IMR-90 (cell line): ENCODE results near the gene PHACTR3. TPM values are rescaled to one million over a fixed set of nuclear protein-coding genes. Genes with fewer than 3 reads are reported as not detected.

Source experiments
- ATAC-seq: fragments of 200-7000 bp; cut with Tn5 transposase; 2 replicates; pipeline ENCODE4 v1.9.1; 2020; ENCODE audit warnings: low read depth, mild to moderate bottlenecking, moderate library complexity
- Bru-seq: library from RNA; stranded (reverse); fragments of 400-500 nt; gene quantifications from one replicate; lab custom pipeline; 2021; lab: Mats Ljungman, UMichigan
- BruChase-seq, 2 experiments: library from RNA; stranded (reverse); fragments of 400-500 nt; gene quantifications; one replicate each; lab custom pipeline; 2021; lab: Mats Ljungman, UMichigan
- BruUV-seq: library from RNA; stranded (reverse); fragments of 400-500 nt; replicated peaks from 2 replicates; lab custom pipeline; 2021; lab: Mats Ljungman, UMichigan
- CTCF ChIA-PET: fragments of 300-600 bp; formaldehyde crosslinking; extraction: SDS; loops from one replicate; lab custom pipeline; 2021; ENCODE audit warnings: antibody characterized with exemption; lab: Yijun Ruan, JAX
- POLR2A ChIA-PET: fragments of 300-600 bp; sonication (Branson Sonifier 250); formaldehyde crosslinking; loops from one replicate; lab custom pipeline; 2022; ENCODE audit warnings: antibody characterized with exemption; ENCODE audit not compliant: unreplicated experiment; lab: Charles Lee
- DNase-seq: peaks from one replicate; pipeline ENCODE4 v3.0.0; 2013
- H2AFZ ChIP-seq: replicated peaks from 2 replicates; pipeline ENCODE3; 2013; ENCODE audit warnings: low read length, mild to moderate bottlenecking; ENCODE audit not compliant: poor library complexity
- H2AK5ac ChIP-seq: 2 replicates; pipeline ENCODE4 v1.6.1; 2013; ENCODE audit warnings: low read depth, low read length, inconsistent platforms
- H2AK9ac ChIP-seq: replicated peaks from 2 replicates; pipeline ENCODE3; 2013; ENCODE audit warnings: mild to moderate bottlenecking, low read depth, low read length, moderate library complexity; ENCODE audit not compliant: poor library complexity
- H2BK120ac ChIP-seq: 2 replicates; pipeline ENCODE4 v1.6.1; 2013; ENCODE audit warnings: low read depth, low read length, inconsistent platforms
- H2BK15ac ChIP-seq: 3 replicates; pipeline ENCODE4 v1.6.1; 2013; ENCODE audit warnings: low read depth, low read length, inconsistent platforms
- H2BK20ac ChIP-seq: 2 replicates; pipeline ENCODE4 v1.6.1; 2013; ENCODE audit warnings: low read depth, mild to moderate bottlenecking, inconsistent platforms, low read length, moderate library complexity
- H2BK5ac ChIP-seq: 2 replicates; pipeline ENCODE4 v1.6.1; 2013; ENCODE audit warnings: mild to moderate bottlenecking, low read depth, low read length, inconsistent platforms; ENCODE audit not compliant: poor library complexity, severe bottlenecking
- H3K14ac ChIP-seq: replicated peaks from 2 replicates; pipeline ENCODE4 v1.6.1; 2013; ENCODE audit warnings: low read depth, low read length, inconsistent platforms
- H3K18ac ChIP-seq: 2 replicates; pipeline ENCODE4 v1.6.1; 2013; ENCODE audit warnings: low read depth, low read length, control low read depth
- H3K23ac ChIP-seq: 2 replicates; pipeline ENCODE4 v1.6.1; 2013; ENCODE audit warnings: low read depth, low read length, inconsistent platforms
- H3K27ac ChIP-seq: 2 replicates; pipeline ENCODE4 v1.5.1; 2013; ENCODE audit warnings: mild to moderate bottlenecking, control low read depth, low read length; ENCODE audit not compliant: insufficient read depth
- H3K27me3 ChIP-seq: 2 replicates; pipeline ENCODE4 v1.6.1; 2013; ENCODE audit warnings: low read length; ENCODE audit not compliant: control insufficient read depth, insufficient read depth
- H3K36me3 ChIP-seq: 2 replicates; pipeline ENCODE4 v1.6.1; 2013; ENCODE audit warnings: low read length, mixed read lengths; ENCODE audit not compliant: control insufficient read depth, insufficient read depth
- H3K4ac ChIP-seq: 2 replicates; pipeline ENCODE4 v1.6.1; 2013; ENCODE audit warnings: low read depth, low read length, inconsistent platforms
- H3K4me1 ChIP-seq: 2 replicates; pipeline ENCODE4 v1.6.1; 2013; ENCODE audit warnings: low read length, mixed read lengths; ENCODE audit not compliant: control insufficient read depth, insufficient read depth
- H3K4me2 ChIP-seq: 2 replicates; pipeline ENCODE4 v1.6.1; 2013; ENCODE audit warnings: low read depth, mild to moderate bottlenecking, control low read depth, low read length, moderate library complexity
- H3K4me3 ChIP-seq: 2 replicates; pipeline ENCODE4 v1.5.1; 2013; ENCODE audit warnings: low read depth, mild to moderate bottlenecking, control low read depth, low read length, moderate library complexity; ENCODE audit not compliant: insufficient read depth
- H3K56ac ChIP-seq: 2 replicates; pipeline ENCODE4 v1.6.1; 2013; ENCODE audit warnings: low read length, inconsistent platforms; ENCODE audit not compliant: insufficient read depth; ENCODE audit errors: extremely low read depth
- H3K79me1 ChIP-seq, 2 experiments: 2 replicates each; pipeline ENCODE4 v1.6.1; 2013; ENCODE audit warnings: low read length in 2 of 2, inconsistent platforms in 1 of 2, low read depth in 1 of 2
- H3K9ac ChIP-seq: 2 replicates; pipeline ENCODE4 v1.6.1; 2013; ENCODE audit warnings: low read depth, low read length, control low read depth
- H3K9me1 ChIP-seq: 2 replicates; pipeline ENCODE4 v1.6.1; 2013; ENCODE audit warnings: low read length, inconsistent platforms; ENCODE audit not compliant: insufficient read depth
- H3K9me3 ChIP-seq: 2 replicates; pipeline ENCODE4 v1.6.1; 2013; ENCODE audit warnings: low read length; ENCODE audit not compliant: control insufficient read depth, insufficient read depth
- H4K20me1 ChIP-seq: 2 replicates; pipeline ENCODE4 v1.6.1; 2013; ENCODE audit warnings: low read length, inconsistent platforms; ENCODE audit not compliant: insufficient read depth
- H4K5ac ChIP-seq: 2 replicates; pipeline ENCODE4 v1.6.1; 2013; ENCODE audit warnings: mild to moderate bottlenecking, low read depth, low read length, control low read depth
- H4K8ac ChIP-seq, 2 experiments: 2 replicates each; pipeline ENCODE4 v1.6.1; 2013; ENCODE audit warnings: low read depth in 2 of 2, low read length in 2 of 2, control low read depth in 1 of 2, inconsistent platforms in 1 of 2
- H4K91ac ChIP-seq: 2 replicates; pipeline ENCODE4 v1.6.1; 2013; ENCODE audit warnings: low read depth, low read length, inconsistent platforms; ENCODE audit not compliant: insufficient read depth
- BHLHE40 ChIP-seq: fragments of 150-350 bp; IDR thresholded peaks from 2 replicates; pipeline ENCODE4 v1.6.1; 2016; ENCODE audit warnings: mild to moderate bottlenecking, low read depth, low read length
- CHD1 ChIP-seq: IDR thresholded peaks from 2 replicates; pipeline ENCODE4 v1.6.1; 2012; ENCODE audit warnings: low read depth, low read length, improper control_type of control experiment
- FOS ChIP-seq: fragments of 150-350 bp; IDR thresholded peaks from 2 replicates; pipeline ENCODE4 v1.6.1; 2016; ENCODE audit warnings: low read depth, low read length
- MAZ ChIP-seq: IDR thresholded peaks from 2 replicates; pipeline ENCODE4 v1.6.1; 2012; ENCODE audit warnings: low read depth, mild to moderate bottlenecking, low read length, improper control_type of control experiment, moderate library complexity, borderline replicate concordance
- RCOR1 ChIP-seq: IDR thresholded peaks from 2 replicates; pipeline ENCODE4 v1.6.1; 2012; ENCODE audit warnings: mild to moderate bottlenecking, low read length, improper control_type of control experiment; ENCODE audit not compliant: insufficient replicate concordance
- RFX5 ChIP-seq: IDR thresholded peaks from 2 replicates; pipeline ENCODE4 v1.8.0; 2012; ENCODE audit warnings: low read depth, mild to moderate bottlenecking, low read length, moderate library complexity
- SMC3 ChIP-seq: fragments of 150-350 bp; IDR thresholded peaks from 2 replicates; pipeline ENCODE4 v1.6.1; 2016; ENCODE audit warnings: low read depth, mild to moderate bottlenecking, antibody characterized with exemption, low read length, moderate library complexity
- WGBS, 2 experiments: methylation state at CpG; one replicate each; pipeline versions ENCODE4 v1.1.5 to v1.1.7; 2013; ENCODE audit warnings: missing lambda C conversion rate in 2 of 2; ENCODE audit not compliant: insufficient read length in 1 of 2; ENCODE audit errors: extremely low coverage in 2 of 2; 5-methylcytosine and 5-hydroxymethylcytosine counted together
- dilution Hi-C: fragments of 300-500 bp; cut with HindIII; formaldehyde crosslinking; loops from one replicate; pipeline ENCODE4 v1.14.3; 2018; ENCODE audit warnings: low sequenced_read_pairs; ENCODE audit not compliant: unreplicated experiment
- in situ Hi-C: fragments of 300-500 bp; cut with MboI; formaldehyde crosslinking; loops from 3 replicates; pipeline ENCODE4 v1.14.3; 2019; ENCODE audit warnings: low sequenced_read_pairs, inconsistent platforms, mixed read lengths
- intact Hi-C: fragments of 100-400 bp; cut with micrococcal nuclease; formaldehyde crosslinking; loops from 2 replicates; pipeline ENCODE4 v1.10.0; 2022
- long read RNA-seq: library from polyadenylated mRNA; unstranded; transcript quantifications from one replicate; pipeline ENCODE4 v2.0.0, GENCODE V29; 2021; ENCODE audit not compliant: unreplicated experiment
- polyA plus RNA-seq, 3 experiments: library from polyadenylated mRNA; depleted of rRNA; stranded (reverse); fragments of >200 nt; gene quantifications; 2 replicates each; pipeline ENCODE4 v1.2.3, GENCODE V29; 2012; ENCODE audit warnings: low replicate concordance in 1 of 3
- total RNA-seq: library from RNA; depleted of rRNA; stranded (reverse); fragments of >200 nt; gene quantifications from 2 replicates; pipeline ENCODE4 v1.2.3, GENCODE V29; 2012; rRNA removed
- TF ChIP-seq, protein P1 (sequence below): fragments of 150-350 bp; IDR thresholded peaks from 2 replicates; pipeline ENCODE4 v1.6.1; 2017; ENCODE audit warnings: mild to moderate bottlenecking, antibody characterized with exemption, low read length, low read depth

Gene PHACTR3
- total RNA-seq (not detected in 2 replicates), polyA plus RNA-seq (2012; rRNA removed) (not detected in 2 replicates), Bru-seq, nascent RNA (not detected), BruChase-seq, experiment 1, labeled RNA remaining after a 6-hour chase (not detected), BruChase-seq, experiment 2, labeled RNA remaining after a 2-hour chase (percentile 1 among the genes with signal in this experiment)
- not detected in 2 replicates for polyA plus RNA-seq (2012; cell fraction: cytosol; rRNA removed)
- not detected in 2 replicates for polyA plus RNA-seq (2012; cell fraction: nucleus; rRNA removed; ENCODE audit: low replicate concordance)
- long read RNA-seq: 0 reads

DNA sequence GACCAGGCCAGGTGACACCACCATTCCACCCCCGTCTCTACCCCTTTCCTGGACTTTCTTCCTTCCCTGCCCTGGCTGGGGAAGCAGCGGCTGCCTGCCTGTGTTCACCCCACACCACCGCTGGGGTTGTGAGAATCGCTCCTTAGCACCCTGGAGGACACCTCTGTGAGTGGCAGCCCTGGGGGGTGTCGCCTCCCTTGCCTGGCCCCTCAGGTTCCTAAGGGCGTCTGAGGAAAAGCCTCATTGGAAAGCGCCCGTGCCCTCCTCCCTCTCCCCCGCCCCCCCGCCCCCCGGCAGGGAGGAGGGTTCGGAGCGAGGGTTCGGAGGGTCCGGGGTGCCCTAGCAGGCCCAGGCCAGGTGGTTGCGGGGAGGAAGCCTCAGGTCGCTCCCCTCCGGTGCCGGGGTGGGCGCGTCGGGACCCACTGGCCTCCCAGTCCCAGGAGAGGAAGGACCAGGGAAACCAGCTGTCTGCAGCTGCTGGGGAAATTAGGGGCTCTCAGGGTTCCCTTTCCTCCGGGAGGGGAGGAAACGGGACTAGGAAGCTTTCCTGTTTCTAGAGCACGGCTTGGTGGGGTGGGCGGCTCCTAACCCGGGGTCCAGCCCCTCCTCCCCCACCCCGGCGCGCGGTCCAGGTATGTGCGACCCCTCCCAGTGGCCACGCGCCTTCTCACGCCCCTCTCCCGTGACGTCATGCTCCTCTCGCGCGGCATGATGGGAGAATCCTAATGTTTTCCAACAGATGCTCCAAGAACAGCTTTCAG is at the start of gene PHACTR3:
Gene PHACTR3 (plus strand): TSS at position 760 of the 761 bp plus-strand sequence. CDS start 475 bp downstream, outside the sequence.
- Histone ChIP-seq H4K8ac (no peak within 1 kb of the TSS), H2BK5ac (no peak within 1 kb of the TSS), H3K9me3 (no peaks in the 10 kb centered on the region), H3K9ac (no peak within 1 kb of the TSS), H3K4me3 (no peak within 1 kb of the TSS), H2BK120ac (no peak within 1 kb of the TSS), H3K4me2 (no peak within 1 kb of the TSS), H4K5ac (no peak within 1 kb of the TSS), H3K18ac (no peak within 1 kb of the TSS), H2BK20ac (no peak within 1 kb of the TSS), H3K14ac (no peak within 1 kb of the TSS), H4K20me1 (no peaks in the 10 kb centered on the region), H3K36me3 (no peaks in the 10 kb centered on the region), H3K9me1 (no peaks in the 10 kb centered on the region), H3K4me1 (no peaks in the 10 kb centered on the region), H2BK15ac (no peak within 1 kb of the TSS), H3K23ac (no peak within 1 kb of the TSS), H2AK5ac (no peak within 1 kb of the TSS), H3K79me1 (no peaks in the 10 kb centered on the region), H3K4ac (no peak within 1 kb of the TSS), H3K27me3 (peaks cover 8% of the 10 kb centered on the region; the same call in 1 of the 2 replicates), H3K27ac (no peak within 1 kb of the TSS), H2AFZ (no peak within 1 kb of the TSS), H2AK9ac (no peak within 1 kb of the TSS), H4K91ac (no peak within 1 kb of the TSS), H3K56ac (no peak within 1 kb of the TSS)
- intact Hi-C loops: no loop called here
- no TSS peak for BruUV-seq
- DNase-seq (no peak), ATAC-seq (no peak)
- ChIA-PET POLR2A (no interaction called here), CTCF (no interaction called here)
- in situ Hi-C loops: no loop called here
- TF ChIP-seq MAZ (no peak), BHLHE40 (no peak), RFX5 (no peak), CHD1 (no peak), RCOR1 (no peak), FOS (no peak), SMC3 (no peak)
- TF ChIP-seq, protein P1, sequence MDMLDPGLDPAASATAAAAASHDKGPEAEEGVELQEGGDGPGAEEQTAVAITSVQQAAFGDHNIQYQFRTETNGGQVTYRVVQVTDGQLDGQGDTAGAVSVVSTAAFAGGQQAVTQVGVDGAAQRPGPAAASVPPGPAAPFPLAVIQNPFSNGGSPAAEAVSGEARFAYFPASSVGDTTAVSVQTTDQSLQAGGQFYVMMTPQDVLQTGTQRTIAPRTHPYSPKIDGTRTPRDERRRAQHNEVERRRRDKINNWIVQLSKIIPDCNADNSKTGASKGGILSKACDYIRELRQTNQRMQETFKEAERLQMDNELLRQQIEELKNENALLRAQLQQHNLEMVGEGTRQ: no peak
- dilution Hi-C loops: no loop called here
- no CpG with 5 or more reads among the region's 40 CpGs for WGBS, 2 experiments
